PC-9 (cell line): Measurements from ENCODE around the gene CREB1.

Experiments
- CTCF ChIP-seq: fragments of 200-600 bp; sonication (generic); conservative IDR thresholded peaks from 2 replicates; pipeline ENCODE4 v1.6.1; 2017; ENCODE audit warnings: mixed run types, antibody characterized with exemption, mild to moderate bottlenecking, moderate library complexity
- EZH2 ChIP-seq: fragments of 200-600 bp; sonication (generic); IDR thresholded peaks from 2 replicates; pipeline ENCODE4 v1.8.0; 2017; ENCODE audit warnings: antibody characterized with exemption, low read depth

GRCh38 chr2:207506426-207506825, 23.3 kb upstream of the CREB1 start:
- TF ChIP-seq CTCF (no peak), EZH2 (no peak)
